HG03442 (cell line): ENCODE data around the gene TBCD.

Experiments
- ATAC-seq: cut with Tn5 transposase; IDR thresholded peaks from one replicate; pipeline ENCODE4 v1.9.1; 2021; ENCODE audit warnings: mild to moderate bottlenecking, moderate library complexity; ENCODE audit not compliant: unreplicated experiment

TBCD gene

DNA sequence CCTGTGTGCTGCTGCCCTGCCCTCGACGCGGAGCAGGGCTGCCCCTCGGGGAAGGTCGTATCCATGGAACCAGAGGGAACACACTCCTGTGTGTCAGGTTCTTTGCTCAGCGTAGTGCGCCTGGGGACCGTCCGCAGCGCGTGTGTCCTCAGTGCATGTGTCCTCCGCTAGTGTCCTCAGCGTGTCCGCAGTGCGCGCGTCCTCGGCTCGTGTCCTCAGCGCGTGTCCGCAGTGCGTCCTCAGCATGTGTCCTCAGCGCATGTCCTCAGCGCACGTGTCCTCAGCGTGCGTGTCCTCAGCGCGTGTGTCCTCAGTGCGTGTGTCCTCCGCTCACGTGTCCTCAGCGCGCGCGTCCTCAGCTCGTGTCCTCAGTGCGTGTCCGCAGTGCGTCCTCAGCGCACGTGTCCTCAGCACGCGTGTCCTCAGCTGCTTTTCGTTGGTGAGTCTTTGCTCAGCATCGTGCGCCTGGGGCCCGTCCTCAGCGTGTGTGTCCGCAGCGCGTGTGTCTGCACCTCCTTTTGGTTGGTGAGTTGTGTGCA, 147.2 kb downstream of the TBCD start:
- no peak for ATAC-seq

GRCh38 chr17:82899941-82900340, 148.1 kb downstream of the TBCD start:
- ATAC-seq: no peak

GRCh38 chr17:82900741-82901140, 148.9 kb downstream of the TBCD start:
- no peak for ATAC-seq

- no peak for ATAC-seq
Observed at GRCh38 chr17:82901356-82901755, 149.5 kb downstream of the TBCD start.

- no peak for ATAC-seq
Observed at GRCh38 chr17:82901856-82902255, 150.0 kb downstream of the TBCD start.

DNA sequence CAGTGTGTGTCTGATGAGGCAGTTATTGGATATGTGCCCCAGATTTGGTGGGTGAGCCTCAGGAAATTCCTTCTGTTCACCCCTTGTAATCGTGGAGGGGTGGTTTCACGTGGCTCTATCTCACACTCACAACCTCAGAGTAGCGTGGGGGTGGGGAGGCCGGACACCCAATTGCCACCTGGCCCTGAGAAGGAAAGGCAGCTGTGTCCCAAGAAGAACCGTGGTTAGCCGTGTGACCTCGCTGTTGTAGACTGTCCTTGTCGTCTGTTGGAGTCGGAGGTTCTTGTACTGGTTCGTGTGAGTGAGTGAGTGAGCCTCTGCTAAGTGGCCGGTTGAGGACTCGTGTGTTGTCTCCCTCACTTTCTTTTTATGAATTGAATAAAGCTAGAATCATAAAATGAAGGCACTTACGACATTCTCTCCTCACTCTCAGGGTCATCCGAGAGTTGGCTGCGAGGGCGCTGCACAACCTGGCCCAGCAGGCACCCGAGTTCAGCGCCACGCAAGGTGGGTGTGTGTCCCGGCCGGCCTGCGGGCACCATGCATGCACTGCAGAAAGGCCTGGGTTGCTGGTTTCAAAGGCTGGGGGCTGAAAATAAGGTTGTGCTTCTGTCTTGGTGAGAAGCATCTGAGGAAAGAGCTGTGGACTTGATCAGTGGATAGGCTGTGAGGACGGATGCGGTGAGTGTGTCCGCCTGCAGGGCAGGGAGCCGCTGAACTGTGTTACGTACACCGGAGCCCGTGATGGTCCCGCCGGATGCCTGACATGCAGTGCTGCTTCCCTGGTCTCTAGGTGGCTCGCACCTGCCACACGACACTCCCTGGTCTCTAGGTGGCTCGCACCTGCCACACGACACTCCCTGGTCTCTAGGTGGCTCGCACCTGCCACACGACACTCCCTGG, 151.4 kb downstream of the TBCD start:
- no peak for ATAC-seq

- no peak for ATAC-seq
Observed at GRCh38 chr17:82905130-82905529, 153.3 kb downstream of the TBCD start.

DNA sequence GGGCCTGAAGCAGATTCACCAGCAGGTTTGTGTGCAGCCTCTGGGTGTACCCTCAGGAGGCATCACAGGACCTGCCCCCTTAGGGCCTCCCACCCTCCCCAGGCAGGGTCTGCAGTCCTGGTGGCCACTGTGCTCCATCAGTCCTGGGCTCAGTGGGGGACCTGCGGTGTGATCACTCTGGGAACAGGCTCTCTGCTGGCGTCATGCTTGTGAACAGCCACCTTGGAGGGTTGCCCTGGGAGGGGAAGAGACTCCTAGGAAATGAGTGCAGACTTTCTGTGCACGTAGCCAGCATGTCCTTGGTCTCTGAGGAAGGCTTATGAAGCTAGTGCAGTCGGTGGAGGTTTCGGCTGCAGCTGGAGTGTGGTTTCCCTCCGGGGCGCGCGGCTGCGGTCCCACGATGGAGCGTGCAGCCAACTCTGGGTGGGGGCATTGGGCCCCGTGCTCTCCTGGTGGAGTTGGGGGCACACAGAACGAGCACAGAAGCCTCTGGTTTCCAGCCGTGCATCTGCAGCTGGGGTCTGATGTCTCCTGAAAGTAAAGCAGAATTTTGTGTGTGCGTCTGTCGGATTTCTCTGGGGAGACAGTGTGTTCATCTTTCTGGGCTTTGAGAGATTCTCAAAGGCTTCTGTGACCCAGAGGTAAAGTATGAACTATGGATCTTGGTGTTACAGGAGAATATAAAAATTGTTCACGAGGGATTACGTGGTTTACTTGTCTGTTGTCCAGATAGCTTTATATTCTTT, 156.1 kb downstream of the TBCD start:
- ATAC-seq: no peak

DNA sequence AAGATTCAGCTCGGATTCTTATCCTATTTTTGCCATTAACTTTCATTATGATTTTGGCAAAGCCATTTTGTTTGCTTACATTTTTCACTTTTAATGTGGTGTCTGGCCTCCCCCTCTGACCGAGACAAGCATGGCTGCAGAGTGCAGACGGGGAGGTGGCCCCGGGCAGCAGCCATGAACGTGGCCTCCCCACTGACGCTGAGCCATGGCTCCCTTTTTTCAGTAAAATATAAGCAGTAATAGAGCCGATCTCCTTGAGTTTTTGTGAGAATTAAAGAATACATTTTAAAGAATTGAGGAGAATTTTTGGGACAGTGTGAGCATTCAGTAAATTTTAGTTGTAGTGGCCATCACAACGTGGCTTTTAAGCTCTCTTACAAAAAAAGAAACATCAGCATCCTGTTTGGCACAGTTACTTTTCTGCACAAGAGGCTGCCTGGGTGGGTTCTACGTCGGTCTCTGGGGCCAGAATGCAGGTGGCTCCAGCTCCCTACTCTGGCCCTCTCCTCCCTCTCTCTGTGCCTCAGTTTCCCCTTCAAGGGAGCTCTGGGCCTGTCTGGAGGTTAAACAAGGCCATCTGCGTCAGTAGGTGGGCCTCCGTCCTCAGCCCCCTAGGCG, 156.8 kb downstream of the TBCD start:
- ATAC-seq: no peak

DNA sequence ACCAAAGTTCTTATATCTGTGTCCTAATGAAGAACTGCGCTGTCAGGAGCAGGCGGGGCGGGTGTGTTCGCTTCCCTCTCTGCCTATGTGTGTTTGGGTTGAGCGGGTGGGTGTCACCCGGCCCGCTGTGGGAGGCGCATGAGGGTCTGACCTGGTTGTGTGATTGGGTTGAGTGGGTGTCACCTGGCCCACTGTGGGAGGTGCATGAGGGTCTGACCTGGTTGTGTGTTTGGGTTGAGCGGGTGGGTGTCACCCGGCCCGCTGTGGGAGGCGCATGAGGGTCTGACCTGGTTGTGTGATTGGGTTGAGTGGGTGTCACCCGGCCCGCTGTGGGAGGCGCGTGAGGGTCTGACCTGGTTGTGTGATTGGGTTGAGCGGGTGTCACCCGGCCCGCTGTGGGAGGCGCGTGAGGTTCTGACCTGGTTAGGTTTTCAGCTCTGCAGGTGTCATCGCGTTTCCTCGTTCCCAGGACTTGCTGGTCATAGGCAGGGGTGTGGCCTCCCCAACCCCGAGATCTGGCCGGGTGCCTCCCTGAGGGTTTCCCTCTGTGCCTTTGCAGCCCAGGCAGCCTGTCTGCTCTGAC, 157.5 kb downstream of the TBCD start:
- no peak for ATAC-seq

- no peak for ATAC-seq
Observed at GRCh38 chr17:82910041-82910481, 158.2 kb downstream of the TBCD start.

GRCh38 chr17:82910770-82911169, 158.9 kb downstream of the TBCD start:
- no peak for ATAC-seq

DNA sequence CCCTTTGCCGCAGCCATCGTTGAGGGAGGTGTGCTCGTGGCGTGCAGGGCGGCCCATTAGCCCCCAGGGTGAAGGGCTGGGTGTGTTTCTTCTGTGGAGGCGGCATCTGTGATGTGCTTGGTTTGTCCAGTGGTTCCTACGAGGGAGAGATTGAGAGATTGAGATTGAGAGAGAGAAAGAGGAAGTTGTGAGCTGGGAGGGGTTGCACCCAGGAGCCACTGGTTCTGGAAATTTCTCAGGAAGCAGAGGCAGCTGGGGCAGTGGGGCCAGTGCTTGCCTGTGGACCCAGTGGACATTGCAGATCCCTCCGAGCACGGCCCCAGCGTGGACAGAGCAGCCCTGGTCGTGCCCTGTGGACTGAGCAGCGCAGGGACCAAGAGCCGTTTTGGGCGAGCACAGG, 160.0 kb downstream of the TBCD start:
- no peak for ATAC-seq

GRCh38 chr17:82912484-82913089, 160.7 kb downstream of the TBCD start:
- no peak for ATAC-seq

DNA sequence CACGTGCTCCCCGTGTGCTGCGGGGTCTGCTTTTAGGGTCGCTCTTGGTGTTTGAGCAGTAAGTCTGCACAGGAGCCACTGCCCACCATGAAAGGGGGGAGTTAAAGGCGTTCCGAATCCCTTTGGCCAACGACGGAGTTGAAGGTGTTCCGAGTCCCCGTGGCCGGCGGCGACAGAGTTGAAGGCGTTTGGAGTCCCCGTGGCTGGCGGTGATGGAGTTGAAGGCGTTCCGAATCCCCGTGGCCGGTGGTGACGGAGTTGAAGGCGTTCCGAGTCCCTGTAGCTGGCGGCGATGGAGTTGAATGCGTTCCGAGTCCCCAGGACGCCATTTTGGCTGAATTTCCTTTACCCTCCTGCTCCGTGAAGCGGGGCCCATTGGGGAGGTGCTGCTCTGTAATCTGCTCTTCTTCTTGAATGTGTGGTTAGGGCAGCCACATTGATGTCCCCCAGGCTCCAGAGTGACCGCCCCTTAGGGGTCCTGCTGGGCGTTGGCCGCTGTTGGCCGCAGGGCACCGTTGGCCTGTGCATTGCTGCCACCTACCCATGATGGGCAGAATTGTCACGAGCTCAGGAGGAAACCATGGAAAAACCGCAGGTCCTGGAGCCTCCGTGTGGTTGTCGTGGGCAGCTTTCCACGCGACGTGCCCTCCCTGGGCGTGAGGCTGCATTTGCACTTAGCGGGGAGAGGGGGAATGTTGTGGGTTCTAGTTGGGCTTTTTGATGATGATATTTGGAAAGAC, 161.6 kb downstream of the TBCD start:
- ATAC-seq: no peak

- no peak for ATAC-seq
Observed at GRCh38 chr17:82914375-82914774, 162.5 kb downstream of the TBCD start.

- ATAC-seq: no peak
Observed at GRCh38 chr17:82915010-82915756, 163.3 kb downstream of the TBCD start.

DNA sequence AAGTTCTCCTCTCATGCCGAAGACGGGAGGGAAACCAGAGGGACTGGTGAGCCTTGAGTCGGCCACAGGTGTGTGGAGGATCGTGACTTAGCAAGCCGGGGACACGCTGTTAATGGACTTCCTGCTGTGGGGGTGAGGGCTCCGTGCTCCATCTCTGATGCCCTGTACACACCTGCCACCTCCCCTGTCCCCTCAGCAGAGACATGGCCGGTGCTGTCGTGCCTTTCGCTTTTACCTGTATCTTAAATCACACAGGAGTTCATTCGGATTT, 163.8 kb downstream of the TBCD start:
- ATAC-seq: no peak

DNA sequence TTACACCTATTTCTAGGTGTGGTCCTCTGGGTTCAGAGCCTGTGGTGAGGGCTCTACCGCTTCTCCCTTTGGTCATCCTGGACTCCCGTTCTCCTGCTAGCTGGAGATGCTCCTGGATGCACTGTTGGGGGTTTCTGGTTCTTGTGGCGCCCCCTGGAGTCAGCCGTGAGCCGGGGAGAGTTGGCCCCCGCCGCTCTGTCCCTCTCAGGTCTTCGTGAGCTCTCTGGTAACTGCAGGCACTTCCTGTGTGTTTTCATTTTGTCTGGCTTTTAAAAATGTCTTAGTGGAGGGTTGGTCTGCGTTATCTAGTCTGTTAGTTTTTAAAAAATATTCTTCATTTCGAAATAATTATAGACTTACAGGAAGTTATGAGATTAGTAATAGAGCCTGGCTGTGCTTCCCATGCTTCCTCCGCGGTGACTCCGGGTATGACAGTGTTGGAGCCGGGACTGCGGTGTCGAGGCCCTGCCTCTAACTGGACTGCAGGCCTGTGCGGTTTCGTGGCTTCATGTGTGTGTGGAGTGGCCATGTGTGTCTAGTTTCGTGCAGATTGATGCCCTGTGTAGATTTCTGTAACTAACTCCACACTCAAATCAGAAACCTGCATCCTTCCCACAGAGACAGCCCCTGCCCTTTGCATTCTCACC, 166.0 kb downstream of the TBCD start:
- ATAC-seq: no peak
